ENCODE measurements around the gene CATSPER3.

GRCh38 chr5:135055396-135055795 is 87.7 kb downstream of the CATSPER3 start:
- TF ChIP-seq CTCF (IDR thresholded peaks at IDR 0.05; ENCODE audit: insufficient read depth, low read length) (no peak), GABPA (IDR thresholded peaks at IDR 0.05; ENCODE audit: low read depth) (no peak)
